SU-DHL-6 (cell line): ENCODE measurements around the gene GRIK4.

ENCODE experiments used
- EZH2phosphoT487 ChIP-seq: fragments of 200-600 bp; sonication (generic), shearing (Covaris generic); conservative IDR thresholded peaks from 2 replicates; pipeline ENCODE4 v1.6.1; 2018; ENCODE audit warnings: mild to moderate bottlenecking, antibody characterized with exemption, low read length, moderate library complexity, mixed read lengths
- TF ChIP-seq, protein P1 (sequence below): fragments of 200-600 bp; sonication (generic); IDR thresholded peaks from one replicate; pipeline ENCODE4 v1.5.1; 2017; ENCODE audit warnings: antibody characterized with exemption, mild to moderate bottlenecking, low read length, moderate library complexity; ENCODE audit not compliant: insufficient read depth, poor library complexity, severe bottlenecking

DNA sequence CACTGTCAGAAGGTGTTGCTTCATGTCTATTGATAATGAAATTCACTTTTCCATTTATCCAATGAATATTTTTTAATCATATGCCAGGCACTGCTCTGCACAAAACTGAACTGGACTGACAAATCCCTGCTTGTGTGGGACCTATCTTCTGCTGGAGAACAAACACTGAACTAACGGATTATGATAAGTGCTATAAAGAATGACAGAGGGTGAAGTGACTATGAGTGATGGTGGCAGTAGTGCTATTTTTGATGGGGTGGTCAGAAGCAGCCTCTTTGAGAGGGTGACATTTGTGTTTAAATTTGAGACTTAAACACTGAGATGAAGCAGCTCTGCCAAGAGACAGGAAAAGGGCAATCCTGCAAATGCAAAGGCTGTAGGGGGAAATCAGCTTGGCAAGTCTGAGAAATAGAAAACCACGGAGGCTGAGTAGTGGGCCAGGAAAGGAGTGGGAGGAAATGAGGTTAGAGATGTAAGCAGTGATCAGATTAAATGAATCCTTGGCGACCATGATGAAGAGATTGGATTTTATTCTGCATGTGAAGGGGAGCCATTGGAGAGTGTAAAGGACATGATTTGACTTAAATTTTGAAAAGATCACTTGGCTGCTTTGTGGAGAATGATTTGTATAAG is 518.4 kb downstream of the GRIK4 start:
- TF ChIP-seq, protein P1, sequence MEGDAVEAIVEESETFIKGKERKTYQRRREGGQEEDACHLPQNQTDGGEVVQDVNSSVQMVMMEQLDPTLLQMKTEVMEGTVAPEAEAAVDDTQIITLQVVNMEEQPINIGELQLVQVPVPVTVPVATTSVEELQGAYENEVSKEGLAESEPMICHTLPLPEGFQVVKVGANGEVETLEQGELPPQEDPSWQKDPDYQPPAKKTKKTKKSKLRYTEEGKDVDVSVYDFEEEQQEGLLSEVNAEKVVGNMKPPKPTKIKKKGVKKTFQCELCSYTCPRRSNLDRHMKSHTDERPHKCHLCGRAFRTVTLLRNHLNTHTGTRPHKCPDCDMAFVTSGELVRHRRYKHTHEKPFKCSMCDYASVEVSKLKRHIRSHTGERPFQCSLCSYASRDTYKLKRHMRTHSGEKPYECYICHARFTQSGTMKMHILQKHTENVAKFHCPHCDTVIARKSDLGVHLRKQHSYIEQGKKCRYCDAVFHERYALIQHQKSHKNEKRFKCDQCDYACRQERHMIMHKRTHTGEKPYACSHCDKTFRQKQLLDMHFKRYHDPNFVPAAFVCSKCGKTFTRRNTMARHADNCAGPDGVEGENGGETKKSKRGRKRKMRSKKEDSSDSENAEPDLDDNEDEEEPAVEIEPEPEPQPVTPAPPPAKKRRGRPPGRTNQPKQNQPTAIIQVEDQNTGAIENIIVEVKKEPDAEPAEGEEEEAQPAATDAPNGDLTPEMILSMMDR: no peak
- no peak for TF ChIP-seq EZH2phosphoT487
